GM18951 (cell line): ENCODE data around the gene MYL5.

Experiments
- POLR2A ChIP-seq: IDR thresholded peaks from 4 replicates; pipeline ENCODE4 v1.6.1; 2011; ENCODE audit warnings: mild to moderate bottlenecking; ENCODE audit not compliant: insufficient read length, insufficient read depth; ENCODE audit errors: extremely low read depth
- in situ Hi-C: fragments of 300-500 bp; cut with MboI; formaldehyde crosslinking; loops from one replicate; pipeline ENCODE4 v1.12.0; 2022; ENCODE audit warnings: low sequenced_read_pairs, mixed read lengths, inconsistent platforms; ENCODE audit not compliant: unreplicated experiment

MYL5 gene

DNA sequence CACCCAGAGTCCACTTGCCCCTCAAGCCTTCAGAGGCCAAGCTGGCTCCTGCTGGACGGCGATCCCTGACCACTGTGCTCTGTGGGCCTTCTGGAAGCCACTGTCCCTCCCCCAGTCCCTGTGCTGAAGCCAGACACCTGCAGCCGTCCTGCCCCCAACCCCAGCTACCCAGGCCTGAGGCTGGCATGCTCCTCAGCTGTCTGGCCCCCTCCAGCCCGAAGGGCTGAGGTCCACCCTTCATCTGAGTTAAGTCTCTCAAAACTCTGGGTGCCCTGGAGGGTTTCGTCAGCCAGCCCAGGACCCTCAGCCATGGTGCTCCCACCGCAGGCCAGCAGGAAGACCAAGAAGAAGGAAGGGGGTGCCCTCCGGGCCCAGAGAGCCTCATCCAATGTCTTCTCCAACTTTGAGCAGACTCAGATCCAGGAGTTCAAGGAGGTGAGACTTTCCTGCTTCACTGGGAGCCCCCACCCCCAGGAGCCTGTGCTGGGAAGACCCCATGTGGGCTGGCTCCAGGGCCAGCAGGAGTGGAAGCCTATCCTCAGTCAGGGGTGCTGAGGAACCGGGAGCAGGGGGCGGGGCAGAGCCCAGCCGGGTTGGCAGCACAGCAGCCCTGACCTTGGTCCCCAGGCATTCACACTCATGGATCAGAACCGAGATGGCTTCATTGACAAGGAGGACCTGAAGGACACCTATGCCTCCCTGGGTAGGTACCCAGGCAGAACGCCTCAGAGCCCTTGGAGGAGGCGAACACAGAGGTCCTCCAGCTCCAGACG is 4.2 kb downstream of the MYL5 start:
- in situ Hi-C loops, result no loop called here
- no peak for TF ChIP-seq POLR2A

DNA sequence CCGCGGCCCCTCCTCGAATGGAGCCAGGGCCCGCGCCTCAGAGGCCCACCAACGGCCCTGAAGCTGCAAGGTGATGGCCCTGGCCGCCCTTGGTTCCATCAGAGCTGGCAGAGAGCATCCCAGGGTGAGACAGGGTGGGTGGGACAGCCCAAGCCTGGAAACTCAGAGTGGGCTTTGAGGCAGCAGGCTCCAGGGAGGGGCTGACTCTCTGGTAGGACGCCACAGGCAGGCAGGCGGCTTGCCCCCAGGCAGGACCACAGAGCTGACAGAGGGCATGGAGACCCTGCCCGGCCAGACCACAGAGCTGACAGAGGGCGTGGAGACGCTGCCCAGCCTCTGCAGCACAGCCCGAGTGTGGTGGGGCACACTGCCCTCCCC is 4.8 kb downstream of the MYL5 start:
- TF ChIP-seq POLR2A, result no peak
- in situ Hi-C loops, result no loop called here

- in situ Hi-C loops, result no loop called here
- TF ChIP-seq POLR2A, result no peak
Observed at GRCh38 chr4:679629-680028, 5.3 kb downstream of the MYL5 start.

- TF ChIP-seq POLR2A, result no peak
- in situ Hi-C loops, result no loop called here
Observed at GRCh38 chr4:680091-680490, 5.7 kb downstream of the MYL5 start.

GRCh38 chr4:680551-680927 is 6.2 kb downstream of the MYL5 start:
- in situ Hi-C loops, result no loop called here
- no peak for TF ChIP-seq POLR2A

DNA sequence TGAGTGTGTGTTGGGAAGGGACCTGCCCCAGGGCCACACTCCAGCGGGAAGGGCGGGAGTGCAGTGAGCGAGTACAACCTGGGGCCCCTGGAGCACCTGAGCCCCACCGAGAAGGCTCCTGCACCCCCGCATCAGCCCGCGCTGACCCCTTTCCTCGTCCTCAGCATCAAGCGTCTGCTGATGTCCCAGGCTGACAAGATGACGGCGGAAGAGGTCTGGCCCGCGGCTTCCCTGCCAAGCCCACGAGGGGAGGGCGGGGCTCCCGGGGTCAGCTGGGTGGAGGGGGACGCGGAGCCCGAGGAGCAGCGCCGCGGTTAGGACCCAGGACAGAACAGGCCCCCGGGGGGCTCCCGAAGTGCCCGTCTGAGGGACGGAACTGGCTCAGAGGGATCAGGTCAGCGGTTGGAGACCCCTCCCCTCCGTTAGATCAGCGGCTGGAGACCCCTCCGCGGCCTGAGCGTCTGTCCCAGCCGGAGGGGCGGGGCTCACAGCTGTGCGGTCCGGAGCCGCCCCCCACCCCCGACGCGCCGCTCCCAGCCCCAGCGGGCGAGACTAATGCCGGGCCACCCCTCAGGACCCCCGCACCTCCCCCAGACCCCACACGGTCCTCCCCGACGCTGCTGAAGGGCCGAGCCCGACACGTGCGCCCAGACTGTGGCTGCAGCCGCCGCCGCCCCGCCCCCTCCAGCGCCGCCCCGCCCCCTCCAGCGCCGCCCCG is 6.7 kb downstream of the MYL5 start:
- TF ChIP-seq POLR2A, result no peak
- in situ Hi-C loops, result no loop called here

DNA sequence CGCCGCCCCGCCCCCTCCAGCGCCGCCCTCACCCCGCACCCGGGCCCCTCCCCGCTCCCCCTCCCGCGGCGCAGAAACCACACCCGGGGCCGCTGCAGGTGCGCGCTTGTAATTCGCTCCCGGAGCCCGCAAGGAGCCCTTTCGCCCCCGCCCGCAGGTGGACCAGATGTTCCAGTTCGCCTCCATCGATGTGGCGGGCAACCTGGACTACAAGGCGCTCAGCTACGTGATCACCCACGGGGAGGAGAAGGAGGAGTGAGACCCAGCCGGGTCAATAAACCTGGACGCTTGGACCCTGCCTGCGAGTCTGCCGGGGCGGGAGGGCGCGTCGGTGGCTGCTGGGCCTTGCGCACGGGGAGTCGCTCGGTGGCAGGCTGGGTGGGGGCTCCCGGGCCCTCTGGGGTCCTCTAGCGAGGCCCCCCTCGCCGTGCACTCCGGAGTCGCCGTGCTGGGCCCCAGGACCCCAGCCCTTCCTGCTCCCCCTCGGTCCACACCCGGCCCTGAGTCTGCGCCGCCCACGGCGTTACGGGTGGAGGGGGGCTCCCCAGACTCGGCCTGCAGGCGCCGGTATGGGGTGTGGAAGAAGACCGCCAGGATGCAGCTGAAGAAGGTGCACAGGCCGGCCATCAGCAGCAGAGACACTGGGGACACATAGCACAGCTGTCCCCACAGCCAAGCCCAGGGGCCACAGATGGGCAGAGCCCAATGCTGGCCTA is 7.6 kb downstream of the MYL5 start:
- TF ChIP-seq POLR2A, result no peak
- in situ Hi-C loops, result no loop called here

- no peak for TF ChIP-seq POLR2A
- in situ Hi-C loops, result no loop called here
Observed at GRCh38 chr4:682490-683172, 8.3 kb downstream of the MYL5 start.

- no peak for TF ChIP-seq POLR2A
- in situ Hi-C loops, result no loop called here
Observed at GRCh38 chr4:683247-683897, 9.0 kb downstream of the MYL5 start.

GRCh38 chr4:683982-684622 is 9.8 kb downstream of the MYL5 start:
- in situ Hi-C loops, result no loop called here
- no peak for TF ChIP-seq POLR2A

GRCh38 chr4:684623-685327 is 10.4 kb downstream of the MYL5 start:
- TF ChIP-seq POLR2A, result no peak
- in situ Hi-C loops, result no loop called here

- no peak for TF ChIP-seq POLR2A
- in situ Hi-C loops, result no loop called here
Observed at GRCh38 chr4:685679-686412, 11.5 kb downstream of the MYL5 start.
